Panc1 (cell line): ENCODE results near the gene MS4A18. TPM values are rescaled to one million over a fixed set of nuclear protein-coding genes. Genes with fewer than 3 reads are reported as not detected.
"Not testable (repeated sequence)": the region's sequence is repeated elsewhere in the genome, so short reads cannot be mapped to it uniquely, and the experiment has no call there.

Experiments used
- ATAC-seq: fragments of 200-7000 bp; cut with Tn5 transposase; 2 replicates; pipeline ENCODE4 v1.9.1; 2020; ENCODE audit warnings: mild to moderate bottlenecking, moderate library complexity
- Bru-seq: library from RNA; stranded (reverse); fragments of 400-500 nt; gene quantifications from one replicate; lab custom pipeline; 2021; lab: Mats Ljungman, UMichigan
- BruChase-seq, 2 experiments: library from RNA; stranded (reverse); fragments of 400-500 nt; gene quantifications; one replicate each; lab custom pipeline; 2021; lab: Mats Ljungman, UMichigan
- BruUV-seq: library from RNA; stranded (reverse); fragments of 400-500 nt; replicated peaks from 2 replicates; lab custom pipeline; 2021; lab: Mats Ljungman, UMichigan
- CTCF ChIA-PET: fragments of 300-600 bp; sonication (Branson Sonifier 250); formaldehyde crosslinking; loops from one replicate; lab custom pipeline; 2022; ENCODE audit warnings: antibody characterized with exemption; lab: Charles Lee
- POLR2A ChIA-PET: fragments of 300-600 bp; sonication (Branson Sonifier 250); formaldehyde crosslinking; loops from one replicate; lab custom pipeline; 2022; ENCODE audit warnings: antibody characterized with exemption; lab: Charles Lee
- DNase-seq: peaks from one replicate; pipeline ENCODE4 v3.0.0-alpha.2; 2010; ENCODE audit warnings: low read depth, low spot score
- H3K27ac ChIP-seq: 2 replicates; pipeline ENCODE4 v1.5.1; 2011; ENCODE audit warnings: mild to moderate bottlenecking, low read length, inconsistent platforms
- H3K27me3 ChIP-seq: fragments of 200-500 bp; sonication (Bioruptor generic); 2 replicates; pipeline ENCODE4 v1.6.0; 2014; ENCODE audit warnings: low read length, inconsistent platforms; ENCODE audit not compliant: control insufficient read depth, insufficient read depth
- H3K36me3 ChIP-seq: fragments of 200-500 bp; sonication (Bioruptor generic); 2 replicates; pipeline ENCODE4 v1.5.1; 2014; ENCODE audit warnings: inconsistent platforms, mild to moderate bottlenecking, low read length, moderate library complexity; ENCODE audit not compliant: control insufficient read depth, insufficient read depth
- H3K4me1 ChIP-seq: 2 replicates; pipeline ENCODE4 v1.5.1; 2011; ENCODE audit warnings: inconsistent platforms, mild to moderate bottlenecking, low read length, moderate library complexity; ENCODE audit not compliant: control insufficient read depth, insufficient read depth
- H3K4me3 ChIP-seq, 2 experiments: 2 replicates each; pipeline ENCODE4 v1.5.1; 2011 to 2012; ENCODE audit warnings: low read depth in 2 of 2, low read length in 2 of 2, mild to moderate bottlenecking in 2 of 2, inconsistent platforms in 1 of 2, moderate library complexity in 1 of 2
- H3K9me3 ChIP-seq: fragments of 200-500 bp; sonication (Bioruptor generic); 2 replicates; pipeline ENCODE4 v1.5.1; 2014; ENCODE audit warnings: low read depth, mild to moderate bottlenecking, inconsistent platforms, low read length, moderate library complexity; ENCODE audit not compliant: control insufficient read depth, insufficient read depth
- CTCF ChIP-seq: fragments of 450-650 bp; IDR thresholded peaks from 2 replicates; pipeline ENCODE4 v1.5.1; 2017; ENCODE audit warnings: mild to moderate bottlenecking
- POLR2AphosphoS5 ChIP-seq: IDR thresholded peaks from 2 replicates; pipeline ENCODE4 v1.6.1; 2012; ENCODE audit warnings: mild to moderate bottlenecking, low read depth, low read length, moderate library complexity
- REST ChIP-seq, 2 experiments: IDR thresholded peaks; 2 replicates each; pipeline ENCODE4 v1.6.1; 2011 to 2012; ENCODE audit warnings: low read depth in 2 of 2, control low read depth in 1 of 2, low read length in 1 of 2, mild to moderate bottlenecking in 1 of 2, moderate library complexity in 1 of 2; ENCODE audit not compliant: insufficient read depth in 1 of 2
- SIN3A ChIP-seq: IDR thresholded peaks from 2 replicates; pipeline ENCODE4 v1.6.1; 2012; ENCODE audit warnings: low read depth, mild to moderate bottlenecking, low read length, moderate library complexity, borderline replicate concordance; ENCODE audit not compliant: insufficient read depth
- TCF7L2 ChIP-seq: IDR thresholded peaks from 2 replicates; pipeline ENCODE4 v1.6.1; 2011; ENCODE audit warnings: mild to moderate bottlenecking, low read depth, low read length, inconsistent platforms
- in situ Hi-C: cut with HindIII; loops from 2 replicates; pipeline ENCODE4 v1.10.0; 2016; ENCODE audit warnings: low sequenced_read_pairs, low pct_unique_long_range_greater_than_20kb
- intact Hi-C: fragments of 100-400 bp; cut with micrococcal nuclease; formaldehyde crosslinking; loops from one replicate; pipeline ENCODE4 v1.10.0; 2022; ENCODE audit not compliant: unreplicated experiment
- long read RNA-seq: library from polyadenylated mRNA; unstranded; transcript quantifications from one replicate; pipeline ENCODE4 v2.0.0, GENCODE V29; 2021; ENCODE audit not compliant: unreplicated experiment
- polyA plus RNA-seq: library from polyadenylated mRNA; unstranded; fragments of >200 nt; gene quantifications from one replicate; pipeline ENCODE4 v1.2.1, GENCODE V29; 2012; ENCODE audit warnings: missing spikeins; ENCODE audit not compliant: insufficient read length
- total RNA-seq: library from RNA; stranded (reverse); gene quantifications from one replicate; pipeline ENCODE4 v1.2.1, GENCODE V29; 2021; ENCODE audit not compliant: unreplicated experiment

The MS4A18 gene
- total RNA-seq (not detected), Bru-seq, nascent RNA (percentile 6 among the genes with signal in this experiment), BruChase-seq, experiment 1, labeled RNA remaining after a 2-hour chase (not detected), BruChase-seq, experiment 2, labeled RNA remaining after a 6-hour chase (not detected)
- polyA plus RNA-seq: not detected
- long read RNA-seq: 0 reads

GRCh38 chr11:60724420-60724819, at the start of gene MS4A18:
Gene MS4A18 (plus strand): TSS chr11:60724720.
- intact Hi-C loops: no loop called here
- BruUV-seq: no TSS peak
- in situ Hi-C loops: no loop called here
- Histone ChIP-seq H3K4me3 (no peak within 1 kb of the TSS), H3K9me3 (no peaks in the 10 kb centered on the region), H3K27me3 (peaks cover 14% of the 10 kb centered on the region; the same call in 1 of the 2 replicates), H3K36me3 (no peaks in the 10 kb centered on the region), H3K4me1 (no peaks in the 10 kb centered on the region), H3K27ac (no peak within 1 kb of the TSS)
- TF ChIP-seq SIN3A (no peak), TCF7L2 (no peak), REST (IDR thresholded peaks at IDR 0.05; ENCODE audit: insufficient read depth in 1 of 2, low read depth in 2 of 2, low read length in 1 of 2) (no peak), CTCF (no peak), POLR2AphosphoS5 (no peak)
- POLR2A ChIA-PET: no interaction called here
- DNase-seq (no peak), ATAC-seq (no peak)
- CTCF ChIA-PET: no interaction called here

GRCh38 chr11:60678231-60678630, 46.3 kb upstream of the MS4A18 start:
- POLR2A ChIA-PET, H3K36me3 ChIP-seq, DNase-seq, ATAC-seq, H3K4me3 ChIP-seq, H3K27ac ChIP-seq, H3K4me1 ChIP-seq, CTCF ChIA-PET, BruUV-seq, in situ Hi-C loops, intact Hi-C loops, H3K27me3 ChIP-seq, H3K9me3 ChIP-seq: not testable (repeated sequence)

GRCh38 chr11:60679879-60680278, 44.6 kb upstream of the MS4A18 start:
- ChIA-PET POLR2A (no interaction called here), CTCF (no interaction called here)
- no TSS peak for BruUV-seq
- Histone ChIP-seq H3K27me3 (no peaks in the 10 kb centered on the region; the same call in 1 of the 2 replicates), H3K4me3 (no peak overlapping the region), H3K4me1 (no peaks in the 10 kb centered on the region), H3K36me3 (no peaks in the 10 kb centered on the region), H3K9me3 (no peaks in the 10 kb centered on the region), H3K27ac (no peak overlapping the region)
- ATAC-seq: no peak
- intact Hi-C loops: no loop called here
- no peak for TF ChIP-seq TCF7L2
- no peak for TF ChIP-seq SIN3A
- no peak for TF ChIP-seq POLR2AphosphoS5
- no peak for TF ChIP-seq REST (IDR thresholded peaks at IDR 0.05; ENCODE audit: insufficient read depth in 1 of 2, low read depth in 2 of 2, low read length in 1 of 2)
- no peak for TF ChIP-seq CTCF
- in situ Hi-C loops: no loop called here
- DNase-seq: no peak
